SU-DHL-6 (cell line): ENCODE results near the gene ANAPC4.

Source experiments
- EZH2phosphoT487 ChIP-seq: fragments of 200-600 bp; sonication (generic), shearing (Covaris generic); conservative IDR thresholded peaks from 2 replicates; pipeline ENCODE4 v1.6.1; 2018; ENCODE audit warnings: mild to moderate bottlenecking, antibody characterized with exemption, low read length, moderate library complexity, mixed read lengths
- TF ChIP-seq, protein P1 (sequence below): fragments of 200-600 bp; sonication (generic); IDR thresholded peaks from one replicate; pipeline ENCODE4 v1.5.1; 2017; ENCODE audit warnings: antibody characterized with exemption, mild to moderate bottlenecking, low read length, moderate library complexity; ENCODE audit not compliant: insufficient read depth, poor library complexity, severe bottlenecking

DNA sequence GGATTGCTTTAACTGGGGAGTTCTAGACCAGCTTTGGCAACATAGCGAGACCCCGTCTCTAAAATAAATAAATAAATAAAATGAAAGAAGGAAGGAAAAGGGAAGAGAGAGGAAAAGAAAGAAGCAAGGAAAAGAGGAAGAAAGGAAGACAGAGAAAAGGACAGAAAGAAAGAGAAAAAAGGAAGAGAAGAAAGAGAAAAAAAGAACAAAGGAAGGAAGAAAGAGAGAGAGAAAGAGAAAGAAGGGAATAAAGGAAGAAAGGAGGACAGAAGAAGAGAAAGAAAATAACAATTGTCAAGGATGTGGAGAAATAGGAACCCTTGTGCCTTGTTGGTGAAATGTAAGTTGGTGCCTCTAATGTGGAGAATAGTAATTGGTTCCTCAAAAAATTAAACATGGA, 74.6 kb downstream of the ANAPC4 start:
- TF ChIP-seq, protein P1, sequence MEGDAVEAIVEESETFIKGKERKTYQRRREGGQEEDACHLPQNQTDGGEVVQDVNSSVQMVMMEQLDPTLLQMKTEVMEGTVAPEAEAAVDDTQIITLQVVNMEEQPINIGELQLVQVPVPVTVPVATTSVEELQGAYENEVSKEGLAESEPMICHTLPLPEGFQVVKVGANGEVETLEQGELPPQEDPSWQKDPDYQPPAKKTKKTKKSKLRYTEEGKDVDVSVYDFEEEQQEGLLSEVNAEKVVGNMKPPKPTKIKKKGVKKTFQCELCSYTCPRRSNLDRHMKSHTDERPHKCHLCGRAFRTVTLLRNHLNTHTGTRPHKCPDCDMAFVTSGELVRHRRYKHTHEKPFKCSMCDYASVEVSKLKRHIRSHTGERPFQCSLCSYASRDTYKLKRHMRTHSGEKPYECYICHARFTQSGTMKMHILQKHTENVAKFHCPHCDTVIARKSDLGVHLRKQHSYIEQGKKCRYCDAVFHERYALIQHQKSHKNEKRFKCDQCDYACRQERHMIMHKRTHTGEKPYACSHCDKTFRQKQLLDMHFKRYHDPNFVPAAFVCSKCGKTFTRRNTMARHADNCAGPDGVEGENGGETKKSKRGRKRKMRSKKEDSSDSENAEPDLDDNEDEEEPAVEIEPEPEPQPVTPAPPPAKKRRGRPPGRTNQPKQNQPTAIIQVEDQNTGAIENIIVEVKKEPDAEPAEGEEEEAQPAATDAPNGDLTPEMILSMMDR = no peak
- no peak for TF ChIP-seq EZH2phosphoT487
